CD4-positive, alpha-beta T cell treated with Interleukin-6 at 100 ng/mL for 8 hours (primary cell): Measurements from ENCODE around the gene LRIT1.

Experiments used
- DNase-seq: peaks from one replicate; pipeline ENCODE4 v3.0.0-alpha.2; 2020; ENCODE audit warnings: mixed read lengths, low spot score

Gene LRIT1

GRCh38 chr10:84214046-84214572 is 27.2 kb downstream of the LRIT1 start:
- no peak for DNase-seq

GRCh38 chr10:84213076-84213475 is 28.3 kb downstream of the LRIT1 start:
- no peak for DNase-seq

GRCh38 chr10:84212014-84212413 is 29.3 kb downstream of the LRIT1 start:
- DNase-seq = no peak

GRCh38 chr10:84211566-84211965 is 29.8 kb downstream of the LRIT1 start:
- DNase-seq = no peak

GRCh38 chr10:84208023-84208422 is 33.3 kb downstream of the LRIT1 start:
- DNase-seq = no peak

- no peak for DNase-seq
These were observed 35.4 kb downstream of the LRIT1 start for GRCh38 chr10:84205853-84206525.

GRCh38 chr10:84205049-84205852 is 36.1 kb downstream of the LRIT1 start:
- DNase-seq = peak; percentile 51

GRCh38 chr10:84204610-84205009 is 36.7 kb downstream of the LRIT1 start:
- DNase-seq = no peak

- no peak for DNase-seq
These were observed 37.2 kb downstream of the LRIT1 start for GRCh38 chr10:84204122-84204521.

GRCh38 chr10:84202349-84202748 is 39.0 kb downstream of the LRIT1 start:
- no peak for DNase-seq

- DNase-seq = no peak
These were observed 39.7 kb downstream of the LRIT1 start for GRCh38 chr10:84201682-84202081.

- DNase-seq = no peak
These were observed 40.1 kb downstream of the LRIT1 start for GRCh38 chr10:84201244-84201606.

GRCh38 chr10:84200537-84201243 is 40.7 kb downstream of the LRIT1 start:
- DNase-seq = no peak

GRCh38 chr10:84198206-84198915 is 43.0 kb downstream of the LRIT1 start:
- DNase-seq = no peak

- no peak for DNase-seq
These were observed 43.7 kb downstream of the LRIT1 start for GRCh38 chr10:84197643-84198042.

GRCh38 chr10:84196941-84197340 is 44.4 kb downstream of the LRIT1 start:
- no peak for DNase-seq

GRCh38 chr10:84196083-84196482 is 45.3 kb downstream of the LRIT1 start:
- DNase-seq = no peak

GRCh38 chr10:84195044-84195830 is 46.1 kb downstream of the LRIT1 start:
- DNase-seq = no peak

- no peak for DNase-seq
These were observed 46.8 kb downstream of the LRIT1 start, which contains the start of gene CDHR1 for GRCh38 chr10:84194424-84195043. Gene CDHR1, plus strand, starts transcription at chr10:84194537. Its CDS starts 224 bp downstream, at chr10:84194761.

GRCh38 chr10:84193846-84194423 is 47.4 kb downstream of the LRIT1 start:
- no peak for DNase-seq
